Germinal center (tissue), 1 donor: Measurements from ENCODE around the gene PPIE.
"Not testable (repeated sequence)": the region's sequence is repeated elsewhere in the genome, so short reads cannot be mapped to it uniquely, and the experiment has no call there.

Source experiments
- DNase-seq: peaks from one replicate; pipeline ENCODE4 v3.0.0; 2012; ENCODE audit warnings: mixed read lengths, low spot score

Gene PPIE

DNA sequence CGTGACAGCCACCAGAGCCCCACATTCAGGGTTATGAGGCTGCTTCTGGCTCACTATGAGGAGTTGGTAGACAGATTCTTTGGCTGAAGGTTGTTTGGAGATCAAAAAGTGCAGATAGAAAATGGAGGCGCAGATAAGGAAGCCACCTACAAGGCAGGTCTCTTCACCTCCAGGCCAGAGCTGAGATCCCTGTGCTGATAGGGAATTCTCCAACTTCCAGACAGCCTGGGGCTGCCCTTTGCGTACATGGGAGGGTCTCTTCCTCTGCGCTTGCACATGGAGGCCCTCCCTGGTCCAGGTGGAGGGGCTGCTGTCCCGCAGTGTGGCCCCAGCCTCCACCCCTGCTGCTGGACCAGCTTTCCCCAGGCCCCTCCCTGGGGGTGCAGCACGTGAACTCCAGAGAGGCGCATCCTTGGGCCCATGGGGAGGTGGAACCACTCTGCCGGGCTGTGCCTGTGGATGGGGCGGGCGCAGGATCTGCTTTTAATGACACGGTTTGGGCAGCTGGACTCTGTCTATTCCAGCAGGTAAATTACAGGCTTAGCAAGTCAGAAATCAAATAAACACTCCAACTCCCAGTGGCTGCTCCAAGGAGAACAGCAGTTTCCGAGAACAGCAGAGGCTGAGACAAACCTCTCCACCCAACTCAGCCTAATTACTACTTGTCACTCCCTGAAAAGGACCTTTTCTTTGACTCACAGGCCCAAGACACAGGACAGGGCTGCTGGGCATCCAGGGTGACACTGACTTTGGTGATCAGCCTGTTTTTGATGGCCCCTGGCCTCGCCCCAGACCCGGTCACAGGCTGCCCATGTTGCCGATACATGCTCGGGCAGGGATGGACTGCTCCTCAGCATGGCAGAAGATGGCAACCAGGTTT is 20.1 kb downstream of the PPIE start:
- DNase-seq: no peak

DNA sequence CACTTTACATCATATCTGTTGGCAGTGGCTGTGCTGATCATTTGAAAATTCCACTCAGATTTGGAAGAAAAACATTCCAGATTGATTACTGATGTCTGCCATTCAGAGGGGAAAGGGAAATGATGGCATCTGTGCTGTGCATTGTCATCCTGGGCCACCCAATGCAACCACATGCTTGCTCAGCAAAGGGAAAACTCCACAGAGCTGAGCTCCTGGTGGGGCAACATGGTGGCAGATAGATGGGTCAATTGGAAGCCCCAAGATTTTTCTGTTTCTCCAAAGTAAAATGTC is 20.7 kb downstream of the PPIE start:
- no peak for DNase-seq

DNA sequence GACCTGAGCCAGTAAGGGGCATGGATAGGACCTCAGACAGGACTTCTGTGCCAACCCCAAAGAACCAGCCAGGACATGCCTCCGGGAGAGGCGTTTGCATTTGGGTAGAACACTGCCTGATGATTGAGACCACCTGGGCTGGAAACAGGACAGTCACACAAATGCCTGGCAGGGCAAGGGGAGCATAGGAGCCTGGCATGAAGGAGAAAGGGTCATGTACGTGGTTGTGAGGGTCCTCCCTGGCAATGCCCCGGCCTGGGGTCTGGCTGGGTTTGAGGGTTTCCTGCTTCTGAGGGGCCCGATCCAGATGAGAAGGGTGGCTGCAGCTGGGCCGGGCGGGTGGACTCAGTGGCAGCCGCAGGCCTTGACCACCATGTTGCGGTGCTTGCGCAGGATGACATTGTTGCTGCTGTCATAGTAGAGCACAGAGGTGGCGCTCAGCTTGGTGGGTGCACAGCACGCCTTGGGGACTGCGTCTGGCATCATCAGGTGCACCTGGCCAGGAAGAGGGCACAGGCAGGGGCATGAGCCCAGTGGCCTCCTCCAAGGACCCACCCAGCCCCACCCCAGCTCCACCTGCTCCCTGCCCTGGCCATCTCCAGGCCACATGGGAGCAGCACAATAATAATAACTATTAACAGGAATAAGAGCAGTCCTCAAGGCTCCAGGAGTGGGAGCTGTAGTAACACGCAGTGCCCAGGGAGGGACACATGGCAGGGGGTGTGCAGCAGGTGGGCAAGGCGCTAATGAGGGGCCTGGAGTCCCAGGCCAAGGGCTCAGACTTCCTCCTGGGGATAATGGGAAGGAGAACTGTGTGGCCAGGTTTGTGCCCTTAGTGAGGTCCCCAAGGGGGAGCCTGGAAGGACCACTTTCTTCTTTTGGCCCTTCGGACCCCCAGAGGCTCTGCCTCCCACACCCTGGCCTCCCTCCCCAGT is 21.7 kb downstream of the PPIE start:
- no peak for DNase-seq

DNA sequence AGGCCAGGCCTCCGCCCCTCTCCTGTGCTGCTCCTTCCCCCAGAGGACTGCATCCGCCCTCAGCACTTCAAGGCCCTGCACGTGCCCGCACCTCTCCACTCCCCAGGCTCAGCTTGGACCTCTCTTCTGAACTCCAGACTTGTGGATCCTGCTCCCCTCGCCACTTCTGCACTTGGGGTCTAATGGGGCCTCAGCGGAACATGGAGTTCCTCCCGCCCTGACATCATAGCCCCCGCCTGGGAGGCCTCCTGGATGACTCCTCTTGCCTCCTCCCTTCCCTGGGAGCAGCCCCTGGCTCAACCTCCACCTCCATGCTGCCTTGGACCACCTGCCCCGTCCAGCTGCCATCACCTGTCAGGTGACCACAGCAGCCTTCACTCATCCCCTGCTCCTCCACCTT is 22.3 kb downstream of the PPIE start:
- no peak for DNase-seq

DNA sequence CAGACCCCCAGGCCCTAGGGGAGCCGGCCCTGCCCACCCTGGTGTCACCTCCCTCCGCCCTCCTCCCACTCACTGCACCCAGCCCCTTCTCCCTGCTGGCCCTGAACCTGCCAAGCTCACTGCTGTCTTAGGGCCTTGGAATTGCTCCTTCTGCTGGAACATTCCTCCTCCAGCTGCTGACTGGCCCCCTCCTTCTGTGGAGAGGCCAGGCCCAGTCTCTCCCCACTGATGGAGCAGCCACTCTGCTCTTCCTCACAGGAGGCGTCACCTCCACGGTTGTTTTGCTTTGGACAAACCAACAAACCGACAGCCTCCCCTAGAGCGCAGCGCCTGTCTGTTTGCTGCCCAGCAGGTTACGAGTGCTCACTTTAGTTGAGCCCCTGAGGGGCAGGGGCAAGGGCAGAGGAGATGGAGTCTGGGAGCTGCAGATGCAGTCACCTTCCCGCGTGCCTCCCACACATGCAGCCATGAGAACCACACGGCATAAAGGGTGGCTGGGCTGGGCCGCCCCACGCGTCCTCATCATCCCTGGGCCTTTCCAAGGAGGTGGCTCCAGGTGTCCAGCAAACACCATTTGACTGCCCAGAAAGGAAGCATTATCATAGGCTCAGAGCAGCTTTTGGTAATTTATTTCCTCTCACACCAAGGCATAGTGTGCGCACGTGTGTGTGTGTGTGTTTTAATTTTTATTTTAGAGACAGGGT is 23.0 kb downstream of the PPIE start:
- DNase-seq: no peak

DNA sequence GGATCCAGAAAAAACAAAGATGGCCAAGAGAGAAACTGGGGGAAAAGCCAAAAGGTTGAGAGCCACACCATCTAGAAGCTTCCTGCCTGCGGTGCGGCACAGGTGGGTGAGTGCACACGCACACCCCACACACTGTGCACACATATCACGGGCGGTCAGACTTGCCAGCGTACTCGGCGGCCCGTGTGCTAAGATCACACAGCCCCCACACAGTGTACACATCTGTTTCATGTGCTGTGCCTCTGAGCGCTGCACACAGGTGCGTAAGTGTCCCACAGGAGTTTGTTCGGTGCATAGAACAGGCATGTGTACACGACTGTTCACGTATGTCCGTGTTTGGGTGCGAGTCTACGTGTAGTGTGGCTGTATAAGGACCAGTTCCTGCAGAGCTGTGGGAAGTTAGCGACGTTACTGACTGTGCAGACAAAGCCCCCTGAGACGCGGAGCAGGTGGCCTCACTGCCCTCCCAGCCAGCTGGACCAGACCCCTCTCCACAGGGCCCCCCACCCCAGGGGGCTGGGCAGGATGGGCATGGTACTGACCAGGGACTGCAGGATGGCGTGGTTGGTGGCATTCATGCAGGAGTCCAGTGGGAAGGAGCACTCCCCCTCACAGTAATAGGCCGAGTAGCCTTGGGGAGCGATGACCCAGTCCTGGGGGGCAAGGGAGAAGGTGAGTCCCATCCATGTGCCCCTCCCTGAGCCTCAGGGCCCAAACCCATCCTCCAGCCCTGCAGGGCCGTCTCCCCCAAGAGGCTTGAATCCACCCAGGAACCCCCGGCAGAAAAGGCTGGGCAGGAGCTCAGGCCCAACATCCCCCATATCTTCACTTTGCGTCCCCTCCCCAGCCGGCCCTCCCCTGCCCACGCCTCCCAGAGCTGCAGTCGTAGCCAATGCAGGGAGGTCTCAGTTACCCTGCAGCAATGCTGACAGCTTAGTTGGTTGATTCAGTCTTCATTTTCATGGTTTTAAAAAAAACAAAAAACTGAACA is 24.2 kb downstream of the PPIE start:
- DNase-seq: no peak

DNA sequence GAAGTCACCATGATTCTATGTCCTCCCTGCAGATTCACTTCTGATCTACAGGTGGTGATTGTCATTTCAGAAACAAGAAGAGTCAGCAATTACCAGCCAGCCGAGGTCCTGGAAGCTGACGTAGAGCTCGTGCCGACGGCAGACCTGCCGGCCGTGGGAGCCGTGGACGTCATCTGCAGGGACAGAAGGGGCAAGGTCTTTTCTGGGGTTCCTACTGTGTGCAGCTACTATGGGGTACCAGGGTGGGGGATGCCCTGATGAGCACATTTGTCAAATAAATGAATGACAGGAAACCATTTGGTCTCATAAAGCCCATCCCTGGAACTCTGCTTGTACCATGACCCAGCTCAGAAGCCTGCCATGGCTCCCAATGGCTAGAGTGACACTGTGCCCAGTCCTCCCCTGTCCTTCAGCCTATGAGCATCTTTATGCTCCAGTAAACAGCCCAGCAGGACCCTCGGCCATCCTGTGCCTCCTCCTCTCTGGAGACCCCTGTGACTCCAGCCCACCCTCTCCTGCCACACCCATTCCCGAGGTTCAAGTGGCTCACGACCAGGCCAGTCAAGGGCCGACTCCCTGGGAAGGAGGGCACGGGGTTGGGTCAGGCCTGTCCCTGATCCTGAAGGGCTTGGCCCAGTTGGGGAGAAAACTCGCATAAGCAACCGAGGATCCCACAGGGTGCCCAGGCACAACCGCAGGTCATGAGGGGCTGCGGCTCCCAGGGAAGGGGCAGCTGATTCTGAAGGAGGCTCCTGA is 25.1 kb downstream of the PPIE start:
- not testable (repeated sequence) for DNase-seq

DNA sequence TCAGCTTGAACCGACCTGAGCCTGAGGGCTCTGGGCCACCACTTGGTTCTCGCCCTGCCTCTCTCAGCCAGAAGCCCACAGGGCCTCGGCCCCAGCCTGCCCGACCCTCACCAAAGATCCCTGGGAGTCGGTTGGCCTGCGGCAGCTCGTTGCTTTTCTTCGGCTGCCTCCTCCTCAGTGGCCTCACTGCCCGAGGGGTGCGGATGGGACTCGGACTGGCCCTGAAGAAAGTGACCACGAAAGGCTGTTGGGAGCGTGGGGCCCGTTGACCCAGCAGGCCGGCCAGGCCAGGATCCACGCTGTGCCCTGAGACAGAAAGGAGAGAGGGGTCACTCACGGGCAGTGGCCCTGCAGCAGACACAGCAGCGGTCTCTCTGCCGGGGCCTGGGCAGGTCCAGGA is 25.8 kb downstream of the PPIE start:
- DNase-seq: not testable (repeated sequence)

DNA sequence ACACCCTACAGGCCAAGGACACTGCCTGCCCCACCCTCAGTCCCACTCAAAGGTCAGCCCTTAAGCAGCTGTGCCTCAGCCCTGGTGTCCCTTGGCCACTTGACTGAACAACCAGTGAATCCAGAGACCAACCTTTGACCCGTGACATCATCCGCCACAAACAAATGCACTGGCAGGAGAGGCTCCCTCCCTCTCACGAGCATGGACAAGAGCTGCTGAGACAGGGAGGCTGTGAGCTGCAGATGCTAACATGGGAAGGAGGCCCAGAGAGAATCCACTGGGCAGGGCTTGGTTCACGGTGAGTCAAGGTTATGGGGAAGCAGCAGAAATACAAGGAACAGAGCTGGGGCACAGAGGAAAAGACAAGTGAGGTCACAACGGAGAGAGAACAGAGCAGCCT is 27.8 kb downstream of the PPIE start:
- not testable (repeated sequence) for DNase-seq

DNA sequence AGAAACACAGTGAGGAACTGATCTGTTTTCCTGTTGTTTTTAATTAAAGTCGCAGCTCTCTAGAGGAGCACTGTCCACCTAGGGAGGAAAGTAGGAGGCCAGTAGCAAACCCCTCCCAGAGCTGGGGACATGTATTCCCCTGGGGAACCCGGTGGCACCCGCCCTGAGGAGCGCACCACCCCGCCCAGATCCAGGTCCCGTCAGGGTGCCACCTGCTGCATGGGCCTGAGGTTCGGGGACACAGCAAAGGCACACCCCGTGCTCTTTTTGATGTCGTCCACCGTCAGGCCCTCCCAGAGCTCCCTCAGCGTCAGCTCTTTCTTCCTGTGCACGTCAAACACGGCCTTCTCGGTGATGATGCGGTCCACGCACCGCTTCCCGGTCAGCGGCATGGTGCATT is 30.8 kb downstream of the PPIE start:
- DNase-seq: not testable (repeated sequence)

DNA sequence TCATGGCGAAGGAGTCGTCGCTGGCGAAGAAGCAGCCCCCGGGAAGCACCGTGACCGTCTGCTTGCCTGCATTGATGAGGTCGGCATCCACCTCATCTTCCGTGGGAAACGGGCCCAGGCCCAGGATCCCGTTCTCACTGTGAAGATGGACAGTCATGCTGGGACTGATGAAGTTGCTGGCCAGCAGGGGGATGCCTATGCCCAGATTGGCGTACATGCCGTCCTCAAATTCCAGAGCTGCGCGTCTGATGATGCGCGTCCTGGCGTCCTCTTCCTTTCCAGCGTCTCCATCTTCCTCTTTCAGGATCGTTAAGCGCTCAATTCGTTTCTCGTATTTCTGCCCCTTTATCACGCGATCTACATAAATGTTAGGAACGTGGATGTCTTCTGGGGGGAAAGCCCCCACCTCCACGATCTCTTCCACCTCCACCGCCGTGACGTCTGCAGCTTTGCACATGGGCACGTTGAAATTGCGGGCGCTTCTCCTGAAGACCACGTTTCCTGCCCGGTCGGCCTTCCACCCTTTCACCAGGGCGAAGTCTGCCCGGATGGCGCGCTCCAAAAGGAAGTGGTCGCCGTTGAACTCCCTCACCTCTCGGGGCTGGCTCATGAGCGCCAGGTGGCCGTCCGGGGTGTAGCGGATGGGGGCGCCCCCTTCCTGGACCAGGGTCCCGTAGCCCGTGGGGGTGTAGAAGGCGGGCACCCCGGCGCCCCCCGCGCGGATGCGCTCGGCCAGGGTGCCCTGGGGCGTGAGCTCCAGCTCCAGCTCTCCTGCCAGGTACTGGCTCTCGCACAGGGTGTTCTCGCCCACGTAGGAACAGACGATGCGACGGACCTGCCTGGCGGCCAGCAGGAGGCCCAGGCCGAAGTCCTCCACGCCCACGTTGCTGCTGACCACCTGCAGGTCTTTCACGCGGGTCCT is 31.7 kb downstream of the PPIE start:
- DNase-seq: not testable (repeated sequence)

DNA sequence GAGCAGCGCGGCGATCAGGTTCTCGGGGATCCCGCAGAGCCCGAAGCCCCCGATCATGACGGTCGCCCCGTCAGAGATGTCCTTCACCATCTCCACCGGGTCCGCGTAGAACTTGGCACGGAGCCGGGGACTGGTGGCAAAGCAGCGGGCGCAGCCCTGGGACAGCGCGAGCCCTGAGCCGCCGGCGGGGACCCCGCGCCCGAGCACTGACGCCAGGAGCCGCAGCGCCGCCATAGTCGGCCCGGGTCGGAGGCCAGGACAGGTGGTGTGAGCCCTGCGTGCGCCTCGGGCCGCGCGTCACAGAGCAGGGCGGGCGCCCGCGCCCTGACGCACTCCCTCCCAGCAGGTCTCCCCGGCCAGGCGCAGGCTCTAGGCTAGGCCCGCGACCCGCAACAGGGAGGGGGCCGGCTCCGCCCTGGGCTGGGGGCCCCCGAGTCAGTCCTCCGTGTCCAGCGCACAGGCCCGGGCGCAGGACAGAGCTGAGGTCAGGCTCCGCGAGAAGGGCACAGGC is 32.4 kb downstream of the PPIE start, which contains the start of gene OXCT2:
OXCT2 (minus strand) TSS at position 327 of the 511 bp plus-strand sequence; CDS start at position 234, 93 bp downstream.
- not testable (repeated sequence) for DNase-seq

DNA sequence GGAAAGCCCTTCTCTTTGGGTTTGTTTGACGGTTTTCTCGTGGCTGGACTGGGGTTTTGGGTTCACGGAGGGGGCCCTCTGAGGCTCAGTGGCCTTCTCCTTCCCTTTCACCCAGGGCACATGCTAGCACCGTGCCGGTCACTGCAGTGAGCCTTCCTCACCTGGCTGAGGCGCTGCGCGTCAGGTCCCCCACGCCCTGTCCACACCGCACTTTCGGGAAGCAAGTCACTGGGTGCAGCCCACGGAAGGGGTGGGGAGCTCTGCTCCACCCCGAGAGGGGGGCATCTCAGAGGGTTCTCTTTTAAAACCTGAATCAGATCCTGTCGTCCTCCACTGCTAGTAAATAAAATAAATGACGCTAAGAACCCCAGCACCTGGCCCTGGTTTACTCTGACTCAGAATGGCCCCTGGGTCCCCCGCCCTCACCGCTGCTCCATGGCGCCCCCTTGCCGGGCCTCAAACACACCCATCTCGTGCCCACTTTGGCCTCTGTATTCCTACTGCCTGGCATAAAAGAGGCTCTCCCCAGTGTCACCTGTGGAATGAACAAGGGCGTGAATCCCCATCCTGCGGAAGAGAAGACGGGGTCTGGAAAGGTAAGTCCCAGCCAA is 34.8 kb downstream of the PPIE start:
- not testable (repeated sequence) for DNase-seq

DNA sequence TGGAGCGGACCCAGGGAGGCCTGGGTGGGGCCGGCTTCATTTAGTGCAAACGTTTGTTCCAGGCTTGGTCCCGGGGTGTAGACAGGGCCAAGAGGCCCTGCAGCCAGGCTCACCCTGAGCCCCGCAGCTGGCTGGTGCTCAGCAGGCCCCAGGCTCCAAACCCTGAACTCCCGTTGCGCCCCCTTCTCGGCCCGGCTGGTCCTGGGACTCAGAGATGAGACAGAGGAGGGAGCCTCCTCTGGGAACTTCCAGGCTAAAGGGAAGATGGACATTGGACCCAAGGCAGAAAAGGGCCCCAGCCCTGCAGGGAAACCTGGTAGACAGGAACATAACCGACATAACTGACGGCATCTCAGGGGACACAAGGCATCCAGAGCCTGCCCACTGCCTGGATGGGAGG is 36.5 kb downstream of the PPIE start:
- not testable (repeated sequence) for DNase-seq

DNA sequence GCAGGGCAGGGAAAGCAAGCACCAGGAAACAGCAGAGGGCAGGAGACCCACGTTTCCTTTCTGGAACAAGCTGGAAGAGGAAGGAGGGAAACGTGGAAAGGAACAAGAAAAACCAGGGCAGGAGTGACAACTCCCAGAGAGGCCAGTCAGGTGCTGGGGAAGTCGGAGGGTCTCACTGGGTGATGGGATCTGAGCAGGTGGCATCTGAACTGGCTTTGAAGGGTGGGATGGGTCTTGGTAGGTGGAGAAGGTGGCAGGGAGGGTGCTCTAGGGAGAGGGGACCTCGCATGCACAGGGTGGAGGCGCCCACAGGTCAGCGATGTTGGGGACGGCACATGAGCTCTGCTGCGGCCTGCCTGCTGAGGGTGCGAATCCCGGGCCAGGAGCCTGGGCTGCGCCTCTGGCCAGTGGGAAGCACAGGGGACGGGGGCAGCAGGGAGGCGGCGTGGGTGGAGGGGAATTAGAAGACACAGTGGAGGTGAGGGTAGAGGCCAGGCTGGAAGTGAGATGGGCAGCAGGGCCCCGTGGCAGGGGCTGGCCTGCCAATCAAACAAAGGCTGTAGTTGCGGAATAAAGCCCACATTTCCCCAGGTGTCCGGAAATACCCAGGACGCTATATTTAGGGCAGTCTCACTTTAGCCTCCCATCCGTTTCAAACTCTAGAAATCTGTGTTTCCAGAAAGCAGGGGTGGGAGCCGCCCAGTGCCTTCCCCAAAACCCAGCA is 37.2 kb downstream of the PPIE start:
- DNase-seq: not testable (repeated sequence)

DNA sequence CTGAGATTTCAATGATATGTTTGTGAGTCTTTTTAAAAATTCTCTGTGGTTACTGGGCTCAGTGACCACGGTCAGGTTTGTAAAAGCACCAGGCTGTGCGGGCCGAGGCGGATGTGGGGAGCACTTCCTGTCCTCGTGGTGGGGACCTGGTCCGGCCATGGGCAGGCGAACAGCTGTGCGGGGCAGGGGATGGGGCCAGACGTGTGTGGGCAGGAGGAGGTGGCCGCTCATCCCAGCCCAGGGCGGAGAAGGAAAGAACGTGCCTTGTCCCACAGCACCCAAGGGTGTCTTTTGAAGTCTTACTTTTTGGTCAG is 37.7 kb downstream of the PPIE start:
- DNase-seq: no peak

DNA sequence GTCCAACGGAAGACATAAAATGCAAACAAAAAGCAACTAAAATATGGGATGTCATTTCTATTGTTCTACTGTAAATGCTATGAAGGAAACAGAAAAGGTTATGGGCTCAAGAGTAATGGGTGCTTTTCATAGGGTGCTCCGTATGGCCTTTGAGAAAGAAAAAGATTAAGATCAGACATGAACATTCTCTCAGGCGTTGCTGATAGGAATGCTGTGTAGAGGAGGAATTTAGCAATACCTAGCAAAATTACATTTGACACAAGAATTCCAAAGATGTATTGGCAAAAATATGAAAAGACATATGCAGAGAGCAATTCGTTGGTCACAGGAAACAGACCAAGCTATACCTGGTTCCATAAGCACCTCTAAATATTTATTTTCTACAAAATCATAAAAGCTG is 38.2 kb downstream of the PPIE start:
- no peak for DNase-seq

DNA sequence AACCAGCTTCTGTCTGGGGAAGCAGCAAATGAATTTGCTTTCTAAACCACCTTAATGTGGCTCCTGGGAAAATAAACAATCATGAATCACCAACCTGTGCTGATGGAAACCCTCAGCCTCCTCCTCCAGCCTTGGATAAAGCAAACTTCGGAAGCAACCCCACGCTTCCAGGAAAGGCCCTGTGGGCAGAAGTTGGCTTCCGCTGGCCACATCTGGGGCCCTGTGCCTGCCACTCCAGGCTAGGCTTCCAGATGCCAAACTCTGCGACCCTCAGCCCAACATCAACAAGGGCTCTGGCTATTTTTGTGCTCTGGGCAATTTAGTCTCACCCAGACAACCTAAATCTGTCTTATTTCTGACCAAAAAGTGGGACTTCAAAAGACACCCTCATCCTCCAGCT is 38.6 kb downstream of the PPIE start:
- DNase-seq: no peak
